ENCODE results near the gene PIGR. TPM values are rescaled to one million over a fixed set of nuclear protein-coding genes. Genes with fewer than 3 reads are reported as not detected.

The PIGR gene
- total and polyA plus RNA-seq, 2 of the 8 experiments (the other 6 are each of a cell fraction or from before 2014, with no cell fraction given) = not detected

GRCh38 chr1:206905295-206906164 is 40.7 kb downstream of the PIGR start:
- no peak overlapping the region for H2AFZ ChIP-seq (ENCODE audit: low read length)
- H3K79me1 ChIP-seq (ENCODE audit: low read depth, low read length) = no peaks in the 10 kb centered on the region
- H3K27me3 ChIP-seq (replicated peaks in 1 of 4; ENCODE audit: control insufficient read depth in 3 of 4, extremely low read depth in 1 of 4, insufficient read depth in 3 of 4, low read length in 3 of 4) = peaks cover 9 to 31% (median 27%) of the 10 kb centered on the region in 4 experiments
- no peak overlapping the region for H3K27ac ChIP-seq (ENCODE audit: low read depth, low read length)
- H3K4me2 ChIP-seq (ENCODE audit: insufficient read depth in 1 of 2, low read depth in 2 of 2, low read length in 2 of 2) = no peak overlapping the region
- peaks cover 8% of the 10 kb centered on the region; the same call in 1 of the 2 replicates for H3K23me2 ChIP-seq (ENCODE audit: low read depth, low read length)
- no peak overlapping the region for H3K56ac ChIP-seq (replicated peaks; ENCODE audit: insufficient read length, low read depth, low read length)
- H2AK5ac ChIP-seq (ENCODE audit: low read depth, low read length) = no peak overlapping the region
- no peak overlapping the region for H4K8ac ChIP-seq (ENCODE audit: extremely low read depth, insufficient read depth, low read length)
- H3K9me3 ChIP-seq (ENCODE audit: insufficient read depth in 2 of 2, low read depth in 1 of 2, low read length in 1 of 2) = no peaks in the 10 kb centered on the region
- H4K91ac ChIP-seq (replicated peaks; ENCODE audit: insufficient read length, low read length) = no peak overlapping the region
- H3K18ac ChIP-seq (ENCODE audit: extremely low read depth, low read length) = no peak overlapping the region
- H3K9ac ChIP-seq (replicated peaks in 1 of 4; ENCODE audit: extremely low read depth in 1 of 4, low read depth in 3 of 4, low read length in 3 of 4) = no peak overlapping the region
- 82% methylated on average over 4 of the region's 4 CpGs; no CpG with 5 or more reads in 1 of the 2 experiments for WGBS, 2 experiments (ENCODE audit: extremely low coverage in 1 of 2, insufficient coverage in 1 of 2, insufficient read length in 1 of 2, insufficient replicate concordance in 2 of 2, low coverage in 1 of 2, low lambda C conversion rate in 2 of 2, missing lambda C conversion rate in 1 of 2)
- ChIA-PET POLR2A (ENCODE audit: partially characterized antibody) (no interaction called here), CTCF (ENCODE audit: partially characterized antibody) (interaction anchor here (0.5 to 6.5 kb wide), 22 partner anchors 9 to 274 kb away, joined by 3 to 63 read pairs (median 5); partner anchors contain the start of genes IL20 and IL24)
- H3K23ac ChIP-seq (ENCODE audit: insufficient read length) = no peak overlapping the region
- H4K20me1 ChIP-seq (replicated peaks in 1 of 2; ENCODE audit: control insufficient read depth in 1 of 2, insufficient read depth in 2 of 2, low read length in 2 of 2) = no peaks in the 10 kb centered on the region
- H3K4ac ChIP-seq (replicated peaks; ENCODE audit: insufficient read length, low read depth, low read length) = no peak overlapping the region
- no peak overlapping the region for H2BK20ac ChIP-seq (ENCODE audit: low read length)
- TF ChIP-seq ZNF274 (IDR thresholded peaks at IDR 0.05; ENCODE audit: borderline replicate concordance, extremely low read depth, low read length) (no peak), SP4 (IDR thresholded peaks at IDR 0.05; ENCODE audit: low read length) (no peak), SIRT6 (IDR thresholded peaks at IDR 0.05; ENCODE audit: low read length) (no peak), CHD2 (IDR thresholded peaks at IDR 0.05; ENCODE audit: low read length) (no peak), RXRA (IDR thresholded peaks at IDR 0.05; ENCODE audit: insufficient read depth, low read depth, low read length) (no peak), BRCA1 (IDR thresholded peaks at IDR 0.05; ENCODE audit: low read depth, low read length) (no peak), ASH2L (IDR thresholded peaks at IDR 0.05; ENCODE audit: low read length) (no peak), CREB1 (IDR thresholded peaks at IDR 0.05) (no peak)
- no peaks in the 10 kb centered on the region for H3K79me2 ChIP-seq (ENCODE audit: control insufficient read depth in 1 of 2, insufficient read depth in 2 of 2, low read length in 2 of 2)
- no peak overlapping the region for H3K4me3 ChIP-seq (ENCODE audit: extremely low read depth in 1 of 4, insufficient read depth in 2 of 4, low read depth in 3 of 4, low read length in 4 of 4)
- DNase-seq (ENCODE audit: low read depth in 1 of 2, low spot score in 2 of 2) (no peak), FAIRE-seq (no peak)
- no peak overlapping the region for H2BK15ac ChIP-seq (ENCODE audit: low read length)
- no peaks in the 10 kb centered on the region for H3K36me3 ChIP-seq (ENCODE audit: control insufficient read depth in 2 of 4, insufficient read depth in 4 of 4, low read length in 3 of 4)
- no peak overlapping the region for H2BK120ac ChIP-seq (replicated peaks; ENCODE audit: low read depth, low read length)
- H3K4me1 ChIP-seq (replicated peaks in 1 of 4; ENCODE audit: control insufficient read depth in 3 of 4, insufficient read depth in 4 of 4, low read length in 3 of 4) = peaks cover 0 to 7% (median 3%) of the 10 kb centered on the region in 4 experiments; a peak in 4 of 7 replicates
- no peak overlapping the region for H3K14ac ChIP-seq (ENCODE audit: insufficient read length)
- H2BK12ac ChIP-seq (ENCODE audit: low read depth, low read length) = no peak overlapping the region
- no peak overlapping the region for H2BK5ac ChIP-seq (ENCODE audit: low read depth, low read length)
- H4K5ac ChIP-seq (ENCODE audit: insufficient read length, low read depth, low read length) = no peak overlapping the region
